HG03432 (cell line): ENCODE results near the gene COQ8B.

Experiments used
- ATAC-seq: cut with Tn5 transposase; IDR thresholded peaks from one replicate; pipeline ENCODE4 v1.9.1; 2021; ENCODE audit warnings: mild to moderate bottlenecking, moderate library complexity; ENCODE audit not compliant: unreplicated experiment

The COQ8B gene

GRCh38 chr19:40642051-40642706 is 74.5 kb downstream of the COQ8B start:
- ATAC-seq = no peak
